ENCODE data around the gene CASKIN2. TPM values are rescaled to one million over a fixed set of nuclear protein-coding genes. Genes with fewer than 3 reads are reported as not detected.
"Not testable (repeated sequence)": the region's sequence is repeated elsewhere in the genome, so short reads cannot be mapped to it uniquely, and the experiment has no call there.

The CASKIN2 gene
- polyA plus RNA-seq, 3 donors from 2014 or later: not detected

DNA sequence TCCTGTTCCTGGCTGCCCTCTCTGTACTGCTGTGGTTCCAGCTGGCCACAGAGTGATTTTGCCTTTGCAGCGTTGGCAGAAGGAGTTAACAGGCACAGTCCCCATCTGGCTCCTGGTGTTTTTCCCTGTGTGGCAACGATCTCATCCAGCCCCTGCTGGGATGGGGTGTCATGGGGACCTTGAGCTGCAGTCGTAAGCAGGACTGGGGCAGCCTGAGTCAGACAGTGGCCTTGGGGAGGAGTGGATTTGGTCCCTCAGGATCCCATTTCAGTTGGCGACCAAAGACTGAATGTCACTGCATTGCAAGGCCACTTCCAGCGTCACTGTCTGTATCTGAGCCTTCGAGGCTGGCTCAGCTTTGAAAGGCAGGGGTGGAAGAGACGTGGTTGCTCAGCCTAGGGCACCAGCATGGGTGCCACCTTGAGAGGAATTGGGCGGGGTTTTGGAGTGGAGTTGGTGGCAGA lies 47.0 kb downstream of the CASKIN2 start:
- peaks cover 13 to 21% (median 14%) of the 10 kb centered on the region in 3 donors for H3K36me3 Mint-ChIP-seq
- no peaks in the 10 kb centered on the region for H3K27me3 Mint-ChIP-seq (ENCODE audit: low read depth in 3 of 3)
- H3K4me3 Mint-ChIP-seq: no peak overlapping the region
- no peaks in the 10 kb centered on the region for H3K9me3 Mint-ChIP-seq
- no peak overlapping the region for H3K27ac Mint-ChIP-seq
- no peak for DNase-seq
- peaks cover 8 to 11% of the 10 kb centered on the region in 2 donors for H3K4me1 Mint-ChIP-seq

GRCh38 chr17:75465039-75465438 lies 50.3 kb downstream of the CASKIN2 start:
- H3K27ac Mint-ChIP-seq: peak overlapping the region in 2 of 6 donors; percentile 34 to 52
- DNase-seq: no peak
- no peak overlapping the region for H3K4me3 Mint-ChIP-seq
- no peaks in the 10 kb centered on the region for H3K9me3 Mint-ChIP-seq
- peaks cover 0 to 9% (median 0%) of the 10 kb centered on the region in 3 donors for H3K36me3 Mint-ChIP-seq
- peaks cover 12 to 16% of the 10 kb centered on the region in 2 donors for H3K4me1 Mint-ChIP-seq
- no peaks in the 10 kb centered on the region for H3K27me3 Mint-ChIP-seq (ENCODE audit: low read depth in 3 of 3)

GRCh38 chr17:75463603-75464002 lies 51.7 kb downstream of the CASKIN2 start:
- H3K9me3 Mint-ChIP-seq: no peaks in the 10 kb centered on the region
- H3K4me1 Mint-ChIP-seq: peaks cover 26 to 30% of the 10 kb centered on the region in 2 donors
- no peak for DNase-seq
- peak overlapping the region in 1 of 6 donors; percentile 69 for H3K27ac Mint-ChIP-seq
- no peak overlapping the region for H3K4me3 Mint-ChIP-seq
- H3K36me3 Mint-ChIP-seq: peaks cover 0 to 9% (median 0%) of the 10 kb centered on the region in 3 donors
- no peaks in the 10 kb centered on the region for H3K27me3 Mint-ChIP-seq (ENCODE audit: low read depth in 3 of 3)

DNA sequence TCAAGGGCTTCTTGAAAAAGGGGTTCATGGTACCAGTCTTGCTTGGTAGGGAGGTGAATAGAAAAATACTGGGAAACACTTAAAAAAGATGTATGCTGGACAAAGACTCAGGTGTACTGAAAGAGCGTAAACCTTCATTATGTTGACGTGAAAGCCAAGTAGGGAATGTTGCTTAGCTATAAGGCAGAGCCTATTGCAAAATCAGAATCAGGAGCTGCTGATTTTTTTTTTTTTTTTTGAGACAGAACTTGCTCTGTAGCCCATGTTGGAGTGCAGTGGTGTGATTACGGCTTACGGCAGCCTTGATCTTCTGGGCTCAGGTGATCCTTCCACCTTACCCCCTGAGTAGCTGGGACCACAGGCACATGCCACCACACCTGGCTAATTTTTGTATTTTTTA lies 55.0 kb downstream of the CASKIN2 start:
- peaks cover 46 to 57% of the 10 kb centered on the region in 2 donors for H3K4me1 Mint-ChIP-seq
- peaks cover 0 to 3% (median 3%) of the 10 kb centered on the region in 3 donors for H3K27me3 Mint-ChIP-seq (ENCODE audit: low read depth in 3 of 3)
- peak overlapping the region; percentile 85 to 96 (median 88) for H3K27ac Mint-ChIP-seq
- DNase-seq: no peak
- peak overlapping the region in 3 of 5 donors; percentile 10 to 61 (median 49) for H3K4me3 Mint-ChIP-seq
- H3K9me3 Mint-ChIP-seq: no peaks in the 10 kb centered on the region
- H3K36me3 Mint-ChIP-seq: peaks cover 0 to 6% (median 0%) of the 10 kb centered on the region in 3 donors

GRCh38 chr17:75459590-75460267 lies 55.6 kb downstream of the CASKIN2 start:
- Mint-ChIP-seq H3K9me3 (no peaks in the 10 kb centered on the region), H3K4me1 (peaks cover 43 to 59% of the 10 kb centered on the region in 2 donors), H3K27ac (peak overlapping the region; percentile 85 to 96 (median 88)), H3K27me3 (ENCODE audit: low read depth in 3 of 3) (peaks cover 2 to 3% (median 3%) of the 10 kb centered on the region in 3 donors), H3K36me3 (peaks cover 0 to 6% (median 0%) of the 10 kb centered on the region in 3 donors), H3K4me3 (peak overlapping the region; percentile 10 to 61 (median 42))
- DNase-seq: peak; percentile 28 to 49 (median 46)

DNA sequence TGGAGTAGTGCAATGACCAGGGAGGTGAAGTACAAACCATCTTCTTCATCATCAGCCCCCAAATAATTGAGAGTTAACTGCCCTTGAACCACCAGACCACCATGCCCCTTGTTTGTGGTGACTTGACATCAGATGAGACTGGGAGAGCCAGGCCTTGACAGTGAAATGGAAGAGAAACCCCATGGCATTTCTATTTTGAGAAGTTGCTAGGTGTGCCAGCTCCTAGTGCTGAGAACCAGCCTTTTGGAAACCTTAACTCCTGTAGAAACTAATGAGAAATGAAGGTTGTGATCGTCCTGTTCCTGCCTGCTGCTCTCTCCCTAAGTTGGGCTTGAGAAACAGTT lies 56.1 kb downstream of the CASKIN2 start:
- H3K9me3 Mint-ChIP-seq: no peaks in the 10 kb centered on the region
- peak overlapping the region; percentile 85 to 96 (median 88) for H3K27ac Mint-ChIP-seq
- H3K36me3 Mint-ChIP-seq: peaks cover 0 to 6% (median 0%) of the 10 kb centered on the region in 3 donors
- peak overlapping the region in 4 of 5 donors; percentile 10 to 61 (median 46) for H3K4me3 Mint-ChIP-seq
- H3K27me3 Mint-ChIP-seq (ENCODE audit: low read depth in 3 of 3): peaks cover 2 to 3% (median 3%) of the 10 kb centered on the region in 3 donors
- no peak for DNase-seq
- H3K4me1 Mint-ChIP-seq: peaks cover 47 to 62% of the 10 kb centered on the region in 2 donors

- Mint-ChIP-seq H3K27me3 (ENCODE audit: low read depth in 3 of 3) (peaks cover 2 to 3% (median 3%) of the 10 kb centered on the region in 3 donors), H3K4me1 (peaks cover 49 to 58% of the 10 kb centered on the region in 2 donors), H3K4me3 (peak overlapping the region; percentile 93 to 97 (median 93)), H3K36me3 (no peaks in the 10 kb centered on the region), H3K27ac (peak overlapping the region; percentile 29 to 98 (median 98)), H3K9me3 (no peaks in the 10 kb centered on the region)
- no peak for DNase-seq
These were observed 58.2 kb downstream of the CASKIN2 start for GRCh38 chr17:75457047-75457654.

DNA sequence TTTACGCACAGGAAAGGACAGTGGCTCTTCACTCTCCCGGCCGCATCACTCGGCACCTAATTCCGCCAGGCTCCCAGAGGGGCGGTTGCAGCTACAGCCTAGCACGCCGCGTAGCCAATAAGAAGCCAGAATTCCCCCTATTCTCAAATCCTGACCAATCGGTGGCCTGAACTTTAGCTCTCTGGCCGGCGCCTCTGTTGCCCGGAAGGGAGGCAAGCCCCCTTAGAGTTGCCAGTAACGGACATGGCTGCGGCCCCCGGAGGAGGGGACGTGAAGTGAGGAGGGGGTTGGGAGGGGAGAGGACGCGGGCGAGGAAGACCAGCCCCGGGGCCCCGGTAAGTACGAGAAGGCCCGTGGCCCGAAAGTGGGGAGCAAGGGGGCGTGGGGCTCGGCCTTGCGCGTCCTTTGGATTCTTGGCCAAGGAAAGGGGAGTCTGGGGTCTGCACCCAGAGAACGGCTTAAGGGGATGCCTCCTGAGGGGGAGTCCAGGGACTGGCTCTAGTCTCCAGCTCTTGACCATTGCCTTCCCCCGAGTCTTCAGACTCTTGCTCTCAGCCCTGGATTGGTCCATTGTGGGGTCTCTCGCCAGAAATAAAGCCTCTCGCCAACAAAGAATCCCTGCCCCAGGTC lies 58.8 kb downstream of the CASKIN2 start, which contains the start of gene TMEM94:
TSS of gene TMEM94 (plus strand) at position 219 of the 630 bp plus-strand sequence. CDS start 15,271 bp downstream, outside the sequence.
- Mint-ChIP-seq H3K27ac (peak within 1 kb of the TSS; percentile 90 to 98 (median 98)), H3K4me1 (peaks cover 49 to 58% of the 10 kb centered on the region in 2 donors), H3K27me3 (ENCODE audit: low read depth in 3 of 3) (peaks cover 2 to 3% (median 3%) of the 10 kb centered on the region in 3 donors)

DNA sequence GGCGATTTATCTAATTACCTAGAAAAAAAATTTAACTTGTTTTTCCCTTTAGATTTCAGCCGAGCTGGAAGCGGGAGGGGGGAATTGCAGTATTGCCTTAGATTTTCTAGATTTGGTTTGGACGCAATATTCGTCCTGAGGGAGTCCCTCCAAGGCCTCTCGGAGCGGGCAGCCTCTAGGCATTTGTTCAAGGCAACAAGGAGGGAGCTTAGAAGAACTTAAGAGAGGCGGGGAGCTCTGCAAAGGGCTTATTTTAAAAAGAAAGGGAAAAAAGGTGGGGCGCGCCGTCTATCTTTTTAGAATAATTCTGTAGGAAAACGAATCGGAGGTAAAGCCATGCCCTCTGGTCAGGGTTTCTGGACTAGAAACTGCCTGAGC lies 59.3 kb downstream of the CASKIN2 start:
- Mint-ChIP-seq H3K9me3 (no peaks in the 10 kb centered on the region), H3K27me3 (ENCODE audit: low read depth in 3 of 3) (peaks cover 2 to 3% (median 3%) of the 10 kb centered on the region in 3 donors), H3K4me1 (peaks cover 49 to 58% of the 10 kb centered on the region in 2 donors), H3K36me3 (no peaks in the 10 kb centered on the region), H3K27ac (peak overlapping the region; percentile 90 to 98 (median 98)), H3K4me3 (peak overlapping the region; percentile 93 to 97 (median 93))
- no peak for DNase-seq

More for the DNA sequence above, 58.8 kb downstream of the CASKIN2 start, which contains the start of gene TMEM94:
- H3K4me3 Mint-ChIP-seq: peak within 1 kb of the TSS; percentile 93 to 97 (median 93)
- peak; percentile 92 to 94 (median 92) for DNase-seq
- no peaks in the 10 kb centered on the region for H3K36me3 Mint-ChIP-seq
- H3K9me3 Mint-ChIP-seq: no peaks in the 10 kb centered on the region

- H3K27me3 Mint-ChIP-seq (ENCODE audit: low read depth in 3 of 3); H3K36me3 Mint-ChIP-seq; H3K9me3 Mint-ChIP-seq; DNase-seq: not testable (repeated sequence)
- Mint-ChIP-seq H3K27ac (peak overlapping the region in 3 of 6 donors; percentile 35 to 49 (median 47)), H3K4me3 (peak overlapping the region in 1 of 5 donors; percentile 97), H3K4me1 (peaks cover 41 to 50% of the 10 kb centered on the region in 2 donors)
These were observed 60.7 kb downstream of the CASKIN2 start for GRCh38 chr17:75454672-75455071.

DNA sequence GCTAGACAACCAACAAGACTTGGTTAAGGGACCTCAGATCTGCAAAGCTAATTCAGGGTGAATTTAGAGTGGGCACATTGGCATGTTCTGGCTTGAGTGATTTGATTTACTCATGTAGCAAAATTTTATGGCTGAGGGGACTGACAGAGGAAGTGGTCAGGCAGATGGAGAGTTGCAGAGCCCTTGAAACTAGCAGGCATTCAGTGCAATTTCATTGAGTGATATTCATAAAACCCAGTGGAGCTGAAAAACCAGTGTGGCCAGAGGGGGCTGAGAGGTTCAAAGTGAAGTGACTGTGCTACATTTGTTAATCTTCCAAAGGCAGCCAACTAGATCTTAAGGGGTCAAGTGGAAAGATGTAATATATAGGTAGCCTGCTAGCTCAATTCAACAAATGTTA lies 61.1 kb downstream of the CASKIN2 start:
- DNase-seq: no peak
- Mint-ChIP-seq H3K4me1 (peaks cover 36 to 45% of the 10 kb centered on the region in 2 donors), H3K9me3 (no peaks in the 10 kb centered on the region), H3K36me3 (no peaks in the 10 kb centered on the region), H3K4me3 (no peak overlapping the region), H3K27ac (peak overlapping the region in 5 of 6 donors; percentile 1 to 49 (median 35)), H3K27me3 (ENCODE audit: low read depth in 3 of 3) (peaks cover 2 to 3% (median 3%) of the 10 kb centered on the region in 3 donors)

GRCh38 chr17:75450270-75450669 lies 65.1 kb downstream of the CASKIN2 start:
- Mint-ChIP-seq H3K36me3 (no peaks in the 10 kb centered on the region), H3K27ac (no peak overlapping the region), H3K27me3 (ENCODE audit: low read depth in 3 of 3) (peaks cover 0 to 2% (median 0%) of the 10 kb centered on the region in 3 donors), H3K4me3 (no peak overlapping the region), H3K9me3 (no peaks in the 10 kb centered on the region), H3K4me1 (peaks cover 8 to 13% of the 10 kb centered on the region in 2 donors)
- DNase-seq: no peak
